CMK (cell line): ENCODE data around the gene ANOS1.
"Not testable (repeated sequence)": the region's sequence is repeated elsewhere in the genome, so short reads cannot be mapped to it uniquely, and the experiment has no call there.

Experiments
- DNase-seq: peaks from one replicate; pipeline ENCODE4 v3.0.0-alpha.2; 2010; ENCODE audit warnings: low read depth

Gene ANOS1

GRCh38 chrX:8629871-8630270 is 102.1 kb downstream of the ANOS1 start:
- no peak for DNase-seq

GRCh38 chrX:8627796-8628195 is 104.1 kb downstream of the ANOS1 start:
- no peak for DNase-seq

GRCh38 chrX:8607326-8607725 is 124.6 kb downstream of the ANOS1 start:
- no peak for DNase-seq

GRCh38 chrX:8604131-8604530 is 127.8 kb downstream of the ANOS1 start:
- no peak for DNase-seq

- DNase-seq: no peak
These were observed 140.4 kb downstream of the ANOS1 start for GRCh38 chrX:8591501-8591900.

- no peak for DNase-seq
These were observed 145.0 kb downstream of the ANOS1 start for GRCh38 chrX:8586953-8587352.

- DNase-seq: no peak
These were observed 152.3 kb downstream of the ANOS1 start for GRCh38 chrX:8579602-8580001.

- no peak for DNase-seq
These were observed 155.1 kb downstream of the ANOS1 start for GRCh38 chrX:8576821-8577220.

GRCh38 chrX:8565729-8566128 is 166.2 kb downstream of the ANOS1 start:
- DNase-seq: no peak

- DNase-seq: no peak
These were observed 183.5 kb downstream of the ANOS1 start for GRCh38 chrX:8548446-8548845.

GRCh38 chrX:8546715-8547114 is 185.2 kb downstream of the ANOS1 start:
- DNase-seq: no peak

GRCh38 chrX:8520791-8521190 is 211.1 kb downstream of the ANOS1 start:
- DNase-seq: no peak

- no peak for DNase-seq
These were observed 211.8 kb downstream of the ANOS1 start for GRCh38 chrX:8520178-8520577.

GRCh38 chrX:8504451-8504850 is 227.5 kb downstream of the ANOS1 start:
- DNase-seq: no peak

- not testable (repeated sequence) for DNase-seq
These were observed 229.8 kb downstream of the ANOS1 start for GRCh38 chrX:8502101-8502500.

GRCh38 chrX:8500203-8500602 is 231.7 kb downstream of the ANOS1 start:
- DNase-seq: no peak

- not testable (repeated sequence) for DNase-seq
These were observed 236.9 kb downstream of the ANOS1 start for GRCh38 chrX:8495036-8495435.

GRCh38 chrX:8484360-8484949 is 247.5 kb downstream of the ANOS1 start:
- DNase-seq: no peak
